Measurements from ENCODE around the gene GDF10. TPM values are rescaled to one million over a fixed set of nuclear protein-coding genes. Genes with fewer than 3 reads are reported as not detected.

Gene GDF10
- polyA plus RNA-seq, 1 experiment = not detected

DNA sequence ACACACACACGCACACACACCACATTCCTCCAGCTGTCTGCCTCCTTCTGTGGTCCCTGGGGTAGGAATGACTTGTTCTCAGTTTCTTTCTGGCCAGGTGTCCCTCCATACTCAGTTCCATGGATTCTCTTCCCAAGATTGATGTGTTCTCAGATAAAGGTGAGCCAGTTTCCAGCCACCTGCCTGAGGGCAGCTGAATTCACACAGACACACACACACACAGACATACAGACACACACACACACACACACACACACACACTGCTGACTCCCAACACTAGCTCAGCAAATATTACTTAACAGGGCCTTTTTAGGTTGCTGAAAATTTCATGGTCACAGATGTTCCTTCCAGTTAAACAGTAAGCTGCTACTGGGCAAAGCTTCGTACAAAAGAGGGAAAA, 45.4 kb upstream of the GDF10 start:
- H3K27me3 ChIP-seq (ENCODE audit: control insufficient read depth, insufficient read depth, low read length) = peaks cover 3% of the 10 kb centered on the region
- ChIA-PET POLR2A (no interaction called here), CTCF (interaction anchor here (0.7 to 0.9 kb wide), 3 partner anchors 20 to 221 kb away, joined by 3 read pairs; no protein-coding TSS in a partner anchor)
- no peak for DNase-seq (ENCODE audit: low read depth)
- H3K36me3 ChIP-seq (ENCODE audit: control insufficient read depth, insufficient read depth, low read length) = no peaks in the 10 kb centered on the region
- no peak overlapping the region for H3K4me3 ChIP-seq (ENCODE audit: low read depth, low read length)
- TF ChIP-seq, protein P1, sequence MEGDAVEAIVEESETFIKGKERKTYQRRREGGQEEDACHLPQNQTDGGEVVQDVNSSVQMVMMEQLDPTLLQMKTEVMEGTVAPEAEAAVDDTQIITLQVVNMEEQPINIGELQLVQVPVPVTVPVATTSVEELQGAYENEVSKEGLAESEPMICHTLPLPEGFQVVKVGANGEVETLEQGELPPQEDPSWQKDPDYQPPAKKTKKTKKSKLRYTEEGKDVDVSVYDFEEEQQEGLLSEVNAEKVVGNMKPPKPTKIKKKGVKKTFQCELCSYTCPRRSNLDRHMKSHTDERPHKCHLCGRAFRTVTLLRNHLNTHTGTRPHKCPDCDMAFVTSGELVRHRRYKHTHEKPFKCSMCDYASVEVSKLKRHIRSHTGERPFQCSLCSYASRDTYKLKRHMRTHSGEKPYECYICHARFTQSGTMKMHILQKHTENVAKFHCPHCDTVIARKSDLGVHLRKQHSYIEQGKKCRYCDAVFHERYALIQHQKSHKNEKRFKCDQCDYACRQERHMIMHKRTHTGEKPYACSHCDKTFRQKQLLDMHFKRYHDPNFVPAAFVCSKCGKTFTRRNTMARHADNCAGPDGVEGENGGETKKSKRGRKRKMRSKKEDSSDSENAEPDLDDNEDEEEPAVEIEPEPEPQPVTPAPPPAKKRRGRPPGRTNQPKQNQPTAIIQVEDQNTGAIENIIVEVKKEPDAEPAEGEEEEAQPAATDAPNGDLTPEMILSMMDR (IDR thresholded peaks at IDR 0.05; ENCODE audit: insufficient read depth, low read depth, low read length) = no peak

GRCh38 chr10:47255033-47255813, 44.8 kb upstream of the GDF10 start:
- TF ChIP-seq, protein P1 (IDR thresholded peaks at IDR 0.05; ENCODE audit: insufficient read depth, low read depth, low read length) = no peak
- ChIA-PET POLR2A (no interaction called here), CTCF (interaction anchor here (0.6 to 0.8 kb wide), 3 partner anchors 19 to 57 kb away, joined by 3 read pairs; no protein-coding TSS in a partner anchor)
- H3K27me3 ChIP-seq (ENCODE audit: control insufficient read depth, insufficient read depth, low read length) = no peaks in the 10 kb centered on the region; the same call in none of the 2 replicates
- no peaks in the 10 kb centered on the region for H3K36me3 ChIP-seq (ENCODE audit: control insufficient read depth, insufficient read depth, low read length)
- DNase-seq (ENCODE audit: low read depth) = no peak
- no peak overlapping the region for H3K4me3 ChIP-seq (ENCODE audit: low read depth, low read length)

DNA sequence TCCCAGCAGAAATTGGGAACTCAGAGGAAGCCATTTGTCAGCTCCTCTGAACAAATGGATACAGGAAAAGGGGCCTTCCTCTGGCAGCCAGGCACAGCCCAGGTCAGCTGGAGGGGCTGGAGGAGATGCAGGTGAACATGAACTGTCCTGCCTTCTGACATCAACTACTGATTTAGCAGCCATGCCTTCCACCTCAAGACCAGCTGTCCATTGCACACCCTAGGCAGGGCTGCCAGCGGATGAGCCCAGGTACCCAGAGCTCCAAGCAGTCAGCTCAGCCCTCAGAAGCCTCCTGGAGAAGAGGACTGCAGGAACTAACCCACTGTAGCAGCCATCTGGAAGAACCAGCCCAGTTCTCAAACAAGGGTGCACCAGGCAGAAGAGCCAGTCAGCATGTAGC, 44.1 kb upstream of the GDF10 start:
- Histone ChIP-seq H3K4me3 (ENCODE audit: low read depth, low read length) (no peak overlapping the region), H3K36me3 (ENCODE audit: control insufficient read depth, insufficient read depth, low read length) (no peaks in the 10 kb centered on the region), H3K27me3 (ENCODE audit: control insufficient read depth, insufficient read depth, low read length) (peaks cover 1% of the 10 kb centered on the region)
- CTCF ChIA-PET = interaction anchor here (0.6 kb wide), 1 partner anchor 31 kb away, joined by 3 read pairs; no protein-coding TSS in a partner anchor
- POLR2A ChIA-PET = no interaction called here
- no peak for DNase-seq (ENCODE audit: low read depth)
- TF ChIP-seq, protein P1 (IDR thresholded peaks at IDR 0.05; ENCODE audit: insufficient read depth, low read depth, low read length) = no peak

DNA sequence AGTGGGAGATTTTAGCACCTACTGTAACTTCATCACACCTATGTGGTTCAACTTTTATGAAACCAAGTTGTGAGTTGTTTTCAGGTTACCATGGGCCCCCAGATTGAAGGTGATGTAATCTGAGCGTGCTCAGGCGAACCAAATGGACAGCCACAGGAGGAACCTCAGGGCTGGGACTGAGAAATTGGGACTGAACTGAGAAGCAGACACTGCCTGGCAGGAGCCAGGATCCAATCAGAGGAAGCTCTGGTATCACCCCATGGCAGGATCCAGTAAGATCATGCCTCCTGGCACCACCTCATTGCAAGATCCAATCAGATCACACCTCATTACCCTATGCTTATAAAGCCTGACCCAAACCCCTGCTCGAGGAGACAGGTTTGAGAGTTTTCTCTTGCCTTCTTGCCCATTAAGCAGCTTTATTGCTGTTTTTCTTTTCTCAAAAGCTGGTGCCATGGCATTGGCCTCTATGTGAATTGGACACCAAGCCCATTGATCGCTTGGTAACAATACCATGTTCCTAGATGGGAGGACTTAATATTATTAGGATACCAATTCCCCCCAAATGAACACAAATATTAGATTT, 43.2 kb upstream of the GDF10 start:
- TF ChIP-seq, protein P1 (IDR thresholded peaks at IDR 0.05; ENCODE audit: insufficient read depth, low read depth, low read length) = no peak
- Histone ChIP-seq H3K36me3 (ENCODE audit: control insufficient read depth, insufficient read depth, low read length) (no peaks in the 10 kb centered on the region), H3K4me3 (ENCODE audit: low read depth, low read length) (no peak overlapping the region), H3K27me3 (ENCODE audit: control insufficient read depth, insufficient read depth, low read length) (peaks cover 1% of the 10 kb centered on the region)
- ChIA-PET CTCF (no interaction called here), POLR2A (no interaction called here)
- DNase-seq (ENCODE audit: low read depth) = no peak

DNA sequence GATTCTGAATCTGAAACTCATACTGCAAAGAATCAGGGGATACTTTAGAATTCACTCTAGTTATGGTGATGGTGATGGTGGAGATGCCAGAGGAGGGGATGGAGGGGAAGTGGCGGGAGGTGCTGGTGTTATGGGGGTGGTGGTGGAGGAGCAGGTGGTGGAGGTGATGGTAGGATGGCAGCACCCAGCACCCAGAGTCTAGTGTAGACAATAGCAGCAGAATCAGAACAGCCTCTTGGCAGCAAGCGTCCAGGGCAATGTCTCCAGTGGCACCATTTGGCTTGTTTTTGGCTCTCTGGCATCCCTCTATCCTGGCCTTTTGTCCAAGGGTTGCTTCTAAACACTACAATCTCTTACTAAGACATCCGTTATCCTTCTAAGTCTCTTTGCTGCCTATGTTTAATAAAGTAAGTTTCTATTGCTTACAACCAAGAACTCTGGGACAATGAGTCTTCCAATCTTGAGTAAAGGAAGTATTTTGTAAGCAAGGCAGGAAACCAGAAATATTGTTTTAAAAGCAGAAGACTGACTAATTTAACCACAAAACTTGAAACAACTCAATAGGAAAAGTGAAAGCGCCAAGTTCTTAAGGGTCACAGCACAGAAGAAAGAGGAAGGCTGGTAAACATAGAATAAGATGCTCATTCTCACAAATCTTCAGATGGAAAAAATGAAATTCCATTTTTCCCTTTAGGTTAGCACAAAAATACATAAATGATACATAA, 42.4 kb upstream of the GDF10 start:
- POLR2A ChIA-PET = no interaction called here
- no peak for DNase-seq (ENCODE audit: low read depth)
- CTCF ChIA-PET = no interaction called here
- peaks cover 2% of the 10 kb centered on the region for H3K27me3 ChIP-seq (ENCODE audit: control insufficient read depth, insufficient read depth, low read length)
- TF ChIP-seq, protein P1 (IDR thresholded peaks at IDR 0.05; ENCODE audit: insufficient read depth, low read depth, low read length) = no peak
- no peak overlapping the region for H3K4me3 ChIP-seq (ENCODE audit: low read depth, low read length)
- H3K36me3 ChIP-seq (ENCODE audit: control insufficient read depth, insufficient read depth, low read length) = no peaks in the 10 kb centered on the region
